AG09319 (cell line): Measurements from ENCODE around the gene DLEC1.

ENCODE experiments used
- DNase-seq: peaks from one replicate; pipeline ENCODE4 v3.0.0-alpha.2; 2010; ENCODE audit warnings: low read depth; ENCODE audit errors: extremely low read depth
- CTCF ChIP-seq: IDR thresholded peaks from 2 replicates; pipeline ENCODE4 v1.5.1; 2011; ENCODE audit warnings: low read depth, mild to moderate bottlenecking, inconsistent platforms, low read length, moderate library complexity

DLEC1 gene

DNA sequence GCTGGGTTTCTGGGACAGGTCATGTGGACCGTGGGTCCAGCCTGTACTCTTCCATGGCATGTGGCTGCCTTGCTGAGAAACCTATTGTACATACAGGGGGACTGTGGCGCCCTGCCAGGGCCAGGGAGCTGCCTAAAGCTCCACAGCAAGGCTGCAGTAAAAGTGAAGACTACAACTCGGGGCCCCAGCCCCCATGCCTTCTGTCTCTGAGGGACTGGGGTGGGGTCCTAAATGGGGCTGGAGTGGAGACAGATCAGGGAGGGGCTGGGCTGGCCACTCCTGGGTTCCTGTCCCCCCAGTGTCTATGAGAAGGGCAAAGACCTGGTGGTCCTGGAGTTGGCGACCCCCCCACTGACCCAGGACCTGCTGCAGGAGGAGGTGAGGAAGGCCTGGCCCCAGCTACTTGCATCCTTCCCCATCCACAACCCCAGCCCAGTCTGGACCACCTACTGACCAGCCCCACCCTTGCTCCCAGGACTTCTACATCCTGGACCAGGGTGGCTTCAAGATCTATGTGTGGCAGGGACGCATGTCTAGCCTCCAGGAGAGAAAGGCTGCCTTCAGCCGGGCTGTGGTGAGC lies 41.1 kb upstream of the DLEC1 start:
- DNase-seq: no peak
- TF ChIP-seq CTCF: no peak

DNA sequence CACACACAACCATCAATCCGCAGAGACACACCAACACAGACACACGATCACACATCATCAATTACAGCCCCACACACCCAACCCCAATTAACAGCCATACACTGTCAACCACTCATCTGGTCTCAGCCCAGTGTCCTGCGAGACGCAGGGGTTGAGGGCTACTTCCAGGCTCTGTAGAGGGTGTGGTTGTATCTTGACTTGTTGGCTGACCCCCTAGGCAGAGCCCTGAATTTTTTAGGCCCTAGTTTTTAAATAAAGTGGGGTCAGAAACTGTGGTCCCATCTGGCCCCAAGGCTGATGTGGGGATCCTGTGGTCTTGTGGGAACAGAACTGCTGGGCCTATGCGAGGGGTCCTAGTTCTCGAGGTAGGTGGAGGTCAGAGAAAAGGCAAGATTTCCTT lies 39.2 kb upstream of the DLEC1 start:
- TF ChIP-seq CTCF: no peak

GRCh38 chr3:38000242-38000916 lies 38.6 kb upstream of the DLEC1 start:
- TF ChIP-seq CTCF: no peak
- DNase-seq: no peak

More for the DNA sequence above, 39.2 kb upstream of the DLEC1 start:
- no peak for DNase-seq

GRCh38 chr3:38000965-38001455 lies 38.0 kb upstream of the DLEC1 start:
- no peak for TF ChIP-seq CTCF
- DNase-seq: no peak

DNA sequence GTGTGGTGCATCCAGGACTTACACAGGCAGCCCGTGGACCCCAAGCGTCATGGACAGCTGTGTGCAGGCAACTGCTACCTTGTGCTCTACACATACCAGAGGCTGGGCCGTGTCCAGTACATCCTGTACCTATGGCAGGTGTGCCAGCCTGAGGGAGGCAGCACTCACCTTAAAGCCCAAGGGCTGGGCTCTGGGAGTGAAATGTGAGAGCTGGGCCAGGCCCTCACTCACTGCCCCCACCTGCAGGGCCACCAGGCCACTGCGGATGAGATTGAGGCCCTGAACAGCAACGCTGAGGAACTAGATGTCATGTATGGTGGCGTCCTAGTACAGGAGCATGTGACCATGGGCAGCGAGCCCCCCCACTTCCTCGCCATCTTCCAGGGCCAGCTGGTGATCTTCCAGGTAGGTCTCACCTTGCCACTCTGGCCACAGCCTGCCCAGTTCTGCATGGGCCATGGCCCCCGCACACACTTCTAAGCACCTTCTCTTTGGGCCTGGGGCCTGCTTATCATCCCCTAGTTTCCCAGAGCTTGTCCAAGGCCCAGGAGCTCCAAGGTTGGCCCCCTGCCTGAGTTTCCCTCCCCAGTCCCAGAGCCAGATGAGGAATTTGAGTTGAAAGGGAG lies 37.4 kb upstream of the DLEC1 start:
- TF ChIP-seq CTCF: no peak; the same call in 1 of the 2 replicates
- DNase-seq: no peak

- DNase-seq: no peak
- no peak for TF ChIP-seq CTCF
These were observed 36.6 kb upstream of the DLEC1 start for GRCh38 chr3:38002291-38002876.

GRCh38 chr3:38002940-38003339 lies 36.1 kb upstream of the DLEC1 start:
- DNase-seq: no peak
- no peak for TF ChIP-seq CTCF
